ENCODE results near the gene ASPRV1. TPM values are rescaled to one million over a fixed set of nuclear protein-coding genes. Genes with fewer than 3 reads are reported as not detected.

Gene ASPRV1
- polyA plus RNA-seq, 1 of the 3 experiments (the other 2 are of a cell fraction): 0.20 TPM

DNA sequence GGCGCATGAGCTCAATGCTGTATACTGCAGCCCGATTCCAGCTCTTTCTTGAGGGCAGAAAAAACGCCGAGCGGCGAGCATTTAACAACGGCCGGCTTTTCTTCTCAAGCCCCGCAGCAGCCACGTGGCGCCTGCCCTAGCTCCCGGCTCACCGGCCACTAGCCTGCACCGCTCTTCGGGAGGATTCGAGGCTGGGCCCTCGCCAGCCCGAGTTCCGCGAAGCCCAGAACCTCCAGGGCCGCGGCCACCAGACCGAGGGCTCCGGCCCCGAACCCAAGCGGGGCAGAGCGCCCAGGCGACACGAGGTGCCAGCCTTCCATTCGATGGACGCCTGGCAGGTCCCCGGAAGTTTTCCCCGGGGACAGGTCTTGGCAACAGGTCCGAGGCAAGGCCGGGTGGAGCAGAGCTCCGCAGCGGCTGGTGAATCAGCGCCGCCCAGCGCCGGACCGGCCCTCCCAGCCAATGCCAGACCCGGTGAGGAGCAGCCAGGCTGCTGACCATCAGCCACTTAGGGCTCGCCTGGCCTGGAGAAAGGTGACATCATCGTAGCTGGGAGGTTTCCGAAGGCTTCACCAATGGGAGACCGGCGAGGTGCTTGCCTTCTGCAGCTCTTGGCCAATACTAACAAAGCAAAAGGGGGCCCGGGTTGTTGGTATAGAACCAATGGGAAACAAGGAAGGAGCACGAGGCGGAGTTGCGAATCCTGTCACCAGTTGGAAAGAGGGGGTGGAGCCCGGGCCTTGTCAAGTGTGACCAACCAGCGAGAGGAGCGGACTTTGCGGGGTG is 47.1 kb downstream of the ASPRV1 start (continued):
- TF ChIP-seq, protein P1, sequence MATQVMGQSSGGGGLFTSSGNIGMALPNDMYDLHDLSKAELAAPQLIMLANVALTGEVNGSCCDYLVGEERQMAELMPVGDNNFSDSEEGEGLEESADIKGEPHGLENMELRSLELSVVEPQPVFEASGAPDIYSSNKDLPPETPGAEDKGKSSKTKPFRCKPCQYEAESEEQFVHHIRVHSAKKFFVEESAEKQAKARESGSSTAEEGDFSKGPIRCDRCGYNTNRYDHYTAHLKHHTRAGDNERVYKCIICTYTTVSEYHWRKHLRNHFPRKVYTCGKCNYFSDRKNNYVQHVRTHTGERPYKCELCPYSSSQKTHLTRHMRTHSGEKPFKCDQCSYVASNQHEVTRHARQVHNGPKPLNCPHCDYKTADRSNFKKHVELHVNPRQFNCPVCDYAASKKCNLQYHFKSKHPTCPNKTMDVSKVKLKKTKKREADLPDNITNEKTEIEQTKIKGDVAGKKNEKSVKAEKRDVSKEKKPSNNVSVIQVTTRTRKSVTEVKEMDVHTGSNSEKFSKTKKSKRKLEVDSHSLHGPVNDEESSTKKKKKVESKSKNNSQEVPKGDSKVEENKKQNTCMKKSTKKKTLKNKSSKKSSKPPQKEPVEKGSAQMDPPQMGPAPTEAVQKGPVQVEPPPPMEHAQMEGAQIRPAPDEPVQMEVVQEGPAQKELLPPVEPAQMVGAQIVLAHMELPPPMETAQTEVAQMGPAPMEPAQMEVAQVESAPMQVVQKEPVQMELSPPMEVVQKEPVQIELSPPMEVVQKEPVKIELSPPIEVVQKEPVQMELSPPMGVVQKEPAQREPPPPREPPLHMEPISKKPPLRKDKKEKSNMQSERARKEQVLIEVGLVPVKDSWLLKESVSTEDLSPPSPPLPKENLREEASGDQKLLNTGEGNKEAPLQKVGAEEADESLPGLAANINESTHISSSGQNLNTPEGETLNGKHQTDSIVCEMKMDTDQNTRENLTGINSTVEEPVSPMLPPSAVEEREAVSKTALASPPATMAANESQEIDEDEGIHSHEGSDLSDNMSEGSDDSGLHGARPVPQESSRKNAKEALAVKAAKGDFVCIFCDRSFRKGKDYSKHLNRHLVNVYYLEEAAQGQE (IDR thresholded peaks at IDR 0.05; ENCODE audit: low read depth, low read length): 0 out of 2 replicates have a peak, but pooled peaks have one; percentile 5
- TF ChIP-seq POLR2AphosphoS5 (IDR thresholded peaks at IDR 0.05; ENCODE audit: low read depth, low read length) (peak; percentile 90), TAF1 (IDR thresholded peaks at IDR 0.05; ENCODE audit: borderline replicate concordance, low read depth, low read length) (peak; percentile 85), RFX5 (IDR thresholded peaks at IDR 0.05; ENCODE audit: low read length) (peak; percentile 100), CHD2 (IDR thresholded peaks at IDR 0.05; ENCODE audit: low read length, partially characterized antibody) (peak; percentile 73), TEAD4 (IDR thresholded peaks at IDR 0.05; ENCODE audit: borderline replicate concordance, insufficient read depth) (no peak), NFIC (IDR thresholded peaks at IDR 0.05; ENCODE audit: borderline replicate concordance) (peak; percentile 57; the same call in 1 of the 2 replicates), MXI1 (IDR thresholded peaks at IDR 0.05; ENCODE audit: low read depth, low read length) (peak; percentile 90), YY1 (IDR thresholded peaks at IDR 0.05; ENCODE audit: low read depth) (peak; percentile 52; the same call in 1 of the 2 replicates)
- TF ChIP-seq, protein P2, sequence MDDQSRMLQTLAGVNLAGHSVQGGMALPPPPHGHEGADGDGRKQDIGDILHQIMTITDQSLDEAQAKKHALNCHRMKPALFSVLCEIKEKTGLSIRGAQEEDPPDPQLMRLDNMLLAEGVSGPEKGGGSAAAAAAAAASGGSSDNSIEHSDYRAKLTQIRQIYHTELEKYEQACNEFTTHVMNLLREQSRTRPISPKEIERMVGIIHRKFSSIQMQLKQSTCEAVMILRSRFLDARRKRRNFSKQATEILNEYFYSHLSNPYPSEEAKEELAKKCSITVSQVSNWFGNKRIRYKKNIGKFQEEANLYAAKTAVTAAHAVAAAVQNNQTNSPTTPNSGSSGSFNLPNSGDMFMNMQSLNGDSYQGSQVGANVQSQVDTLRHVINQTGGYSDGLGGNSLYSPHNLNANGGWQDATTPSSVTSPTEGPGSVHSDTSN (IDR thresholded peaks at IDR 0.05): peak; percentile 70; the same call in 1 of the 2 replicates
- TF ChIP-seq, protein P3, sequence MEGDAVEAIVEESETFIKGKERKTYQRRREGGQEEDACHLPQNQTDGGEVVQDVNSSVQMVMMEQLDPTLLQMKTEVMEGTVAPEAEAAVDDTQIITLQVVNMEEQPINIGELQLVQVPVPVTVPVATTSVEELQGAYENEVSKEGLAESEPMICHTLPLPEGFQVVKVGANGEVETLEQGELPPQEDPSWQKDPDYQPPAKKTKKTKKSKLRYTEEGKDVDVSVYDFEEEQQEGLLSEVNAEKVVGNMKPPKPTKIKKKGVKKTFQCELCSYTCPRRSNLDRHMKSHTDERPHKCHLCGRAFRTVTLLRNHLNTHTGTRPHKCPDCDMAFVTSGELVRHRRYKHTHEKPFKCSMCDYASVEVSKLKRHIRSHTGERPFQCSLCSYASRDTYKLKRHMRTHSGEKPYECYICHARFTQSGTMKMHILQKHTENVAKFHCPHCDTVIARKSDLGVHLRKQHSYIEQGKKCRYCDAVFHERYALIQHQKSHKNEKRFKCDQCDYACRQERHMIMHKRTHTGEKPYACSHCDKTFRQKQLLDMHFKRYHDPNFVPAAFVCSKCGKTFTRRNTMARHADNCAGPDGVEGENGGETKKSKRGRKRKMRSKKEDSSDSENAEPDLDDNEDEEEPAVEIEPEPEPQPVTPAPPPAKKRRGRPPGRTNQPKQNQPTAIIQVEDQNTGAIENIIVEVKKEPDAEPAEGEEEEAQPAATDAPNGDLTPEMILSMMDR (IDR thresholded peaks at IDR 0.05): no peak; the same call in 1 of the 2 replicates
- TF ChIP-seq, protein P4, sequence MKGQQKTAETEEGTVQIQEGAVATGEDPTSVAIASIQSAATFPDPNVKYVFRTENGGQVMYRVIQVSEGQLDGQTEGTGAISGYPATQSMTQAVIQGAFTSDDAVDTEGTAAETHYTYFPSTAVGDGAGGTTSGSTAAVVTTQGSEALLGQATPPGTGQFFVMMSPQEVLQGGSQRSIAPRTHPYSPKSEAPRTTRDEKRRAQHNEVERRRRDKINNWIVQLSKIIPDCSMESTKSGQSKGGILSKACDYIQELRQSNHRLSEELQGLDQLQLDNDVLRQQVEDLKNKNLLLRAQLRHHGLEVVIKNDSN (IDR thresholded peaks at IDR 0.05; ENCODE audit: borderline replicate concordance, low read depth): 0 out of 2 replicates have a peak, but pooled peaks have one; percentile 4
